ENCODE data around the gene ACTN1.

ACTN1 gene

DNA sequence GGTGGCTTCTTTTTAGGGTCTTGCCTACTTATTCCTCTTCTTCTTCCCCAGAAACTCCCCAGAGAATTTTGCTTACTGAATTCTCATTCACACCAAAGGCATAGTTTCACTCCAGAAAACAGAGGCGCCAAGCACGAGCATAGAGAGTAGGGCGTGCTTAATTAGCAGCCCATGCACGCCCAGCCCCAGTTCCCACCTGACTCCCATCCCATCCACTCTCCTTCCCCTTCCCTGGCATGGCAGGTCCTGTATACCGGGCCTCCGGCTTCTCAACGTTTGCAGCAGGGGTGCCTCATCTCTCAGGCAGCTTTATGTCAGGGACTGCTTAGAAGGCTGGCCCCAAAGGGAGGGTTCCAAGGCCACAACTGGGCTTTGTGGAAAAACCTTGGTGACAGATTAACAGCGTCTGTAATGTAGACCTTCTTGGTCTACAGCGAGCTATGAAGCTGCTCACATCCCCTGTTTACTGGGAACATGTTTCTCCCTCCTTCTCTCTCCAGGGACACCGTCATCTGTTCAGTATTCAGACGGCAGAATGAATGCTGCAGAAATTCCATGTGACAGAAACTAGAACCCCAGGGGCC is 62.7 kb downstream of the ACTN1 start:
- DNase-seq (ENCODE audit: low read depth): no peak

DNA sequence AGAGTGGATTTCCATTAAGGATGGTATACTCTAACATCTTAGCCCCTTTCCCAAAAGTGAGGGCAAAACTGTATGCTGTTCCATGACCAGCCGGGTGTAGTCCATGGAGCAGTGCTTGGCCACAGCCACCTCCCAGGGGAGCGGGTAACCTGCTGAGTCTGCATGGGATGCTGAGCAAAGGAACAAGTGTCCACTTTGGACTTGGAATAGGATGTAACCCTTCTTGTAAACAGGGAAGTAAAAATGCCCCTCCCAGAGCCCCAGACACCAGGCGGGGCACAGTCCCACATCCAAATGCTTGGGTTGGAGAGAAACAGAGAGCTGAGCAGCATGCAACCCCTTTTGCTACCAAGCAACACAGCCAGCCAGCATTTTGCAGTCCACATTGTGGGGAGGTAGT is 65.6 kb downstream of the ACTN1 start:
- DNase-seq (ENCODE audit: low read depth): no peak

DNA sequence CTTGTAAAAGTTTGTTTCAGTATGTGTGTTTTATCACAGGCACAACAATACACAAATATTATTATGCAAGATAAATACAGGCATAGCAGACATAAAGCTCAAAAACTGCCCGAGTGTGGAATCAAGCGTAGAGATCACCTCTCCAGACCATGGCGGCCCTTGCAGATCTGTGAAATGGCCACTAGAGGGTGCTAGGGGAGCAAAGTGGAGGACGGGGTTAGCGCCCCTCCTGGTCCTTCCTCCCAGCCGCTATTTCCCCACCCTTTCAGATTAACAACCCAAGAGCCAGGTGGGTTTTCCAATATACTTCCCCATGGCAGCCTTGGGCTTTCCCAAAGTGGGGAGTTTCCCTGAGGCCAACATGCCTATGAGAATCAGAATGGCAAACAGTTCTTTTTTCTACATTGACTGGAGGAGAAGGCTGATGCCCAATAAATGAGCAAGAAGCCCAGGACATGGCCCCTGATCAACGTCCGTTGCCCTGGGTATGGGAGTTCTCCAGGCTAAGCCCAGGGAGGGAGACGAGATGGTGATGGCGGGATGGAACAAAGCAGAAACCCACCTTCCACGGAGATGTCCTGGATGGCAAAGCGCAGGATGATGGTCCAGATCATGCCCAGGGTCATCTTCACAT is 67.4 kb downstream of the ACTN1 start:
- DNase-seq (ENCODE audit: low read depth): peak; percentile 69

DNA sequence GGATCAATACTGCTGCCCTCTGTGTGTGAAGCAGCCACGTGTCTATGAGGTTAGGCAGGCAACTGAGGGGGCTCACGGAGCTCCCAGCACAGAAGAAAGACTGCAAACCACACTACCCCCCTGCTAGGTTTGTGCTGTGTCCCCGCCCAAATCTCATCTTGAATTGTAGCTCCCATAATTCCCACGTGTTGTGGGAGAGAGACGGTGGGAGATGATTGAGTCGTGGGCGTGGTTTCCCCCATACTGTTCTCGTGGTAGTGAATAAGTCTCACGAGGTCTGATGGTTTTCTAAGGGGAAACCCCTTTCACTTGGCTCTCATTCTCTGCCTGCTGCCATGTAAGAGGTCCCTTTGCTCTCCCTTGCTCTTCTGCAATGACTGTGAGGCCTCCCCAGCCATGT is 68.6 kb downstream of the ACTN1 start:
- no peak for DNase-seq (ENCODE audit: low read depth)

DNA sequence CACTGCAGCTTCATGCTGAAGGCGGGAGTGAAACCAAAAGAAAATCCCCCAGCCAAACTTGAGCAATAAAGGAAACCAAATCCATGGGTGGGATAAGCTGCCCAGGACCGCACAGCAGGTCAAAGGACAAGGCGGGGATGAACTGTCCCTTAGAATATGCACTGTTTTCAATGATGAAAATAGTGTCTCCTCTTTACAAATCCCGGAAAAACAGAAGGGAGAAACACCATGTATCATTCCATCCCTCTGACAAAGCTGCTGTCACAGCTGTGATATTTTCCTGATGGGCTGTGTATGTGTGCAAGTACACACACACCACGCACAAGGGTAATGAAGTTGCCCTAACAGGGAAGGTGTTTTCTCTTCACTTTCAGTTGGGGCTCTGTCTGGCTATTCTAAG is 70.3 kb downstream of the ACTN1 start:
- no peak for DNase-seq (ENCODE audit: low read depth)

DNA sequence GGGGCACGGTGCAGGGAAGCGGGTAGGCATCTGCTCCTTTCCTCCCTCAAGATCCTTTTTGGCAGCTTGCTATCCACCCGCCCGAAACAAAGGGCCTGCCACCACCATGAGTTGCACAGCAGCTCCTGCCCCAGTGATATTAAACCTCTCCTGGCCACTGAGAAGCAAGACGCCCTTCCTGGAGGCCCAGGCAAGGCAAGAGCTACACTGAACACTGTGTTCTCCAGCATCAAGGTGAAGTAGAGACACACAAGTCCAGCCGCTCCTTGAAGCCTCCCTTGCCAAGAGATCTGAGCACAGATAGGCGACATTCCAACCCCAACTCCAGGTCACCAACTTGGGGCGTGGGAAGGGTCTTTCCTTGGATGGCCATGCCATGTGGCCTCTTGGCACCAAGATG is 70.9 kb downstream of the ACTN1 start:
- no peak for DNase-seq (ENCODE audit: low read depth)

DNA sequence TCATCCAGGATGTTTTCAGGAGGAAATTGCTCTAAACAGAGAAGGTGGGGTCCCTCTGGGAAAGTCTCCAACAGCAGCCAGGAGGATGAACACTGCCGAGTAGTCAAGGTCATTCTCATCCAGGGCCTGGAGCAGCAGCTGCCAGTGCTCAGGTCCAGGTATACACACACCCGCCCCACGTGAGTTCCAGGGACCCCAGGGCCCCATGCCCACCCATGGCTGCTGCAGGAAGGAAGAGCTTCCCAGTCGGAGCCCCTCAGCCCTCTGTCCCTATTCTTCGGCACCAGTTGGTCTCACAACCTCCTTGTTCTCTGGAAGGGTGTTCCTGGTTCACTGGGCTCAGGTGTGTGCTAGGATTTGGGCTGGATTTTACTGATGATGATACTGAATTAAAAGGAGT is 72.7 kb downstream of the ACTN1 start:
- no peak for DNase-seq (ENCODE audit: low read depth)

DNA sequence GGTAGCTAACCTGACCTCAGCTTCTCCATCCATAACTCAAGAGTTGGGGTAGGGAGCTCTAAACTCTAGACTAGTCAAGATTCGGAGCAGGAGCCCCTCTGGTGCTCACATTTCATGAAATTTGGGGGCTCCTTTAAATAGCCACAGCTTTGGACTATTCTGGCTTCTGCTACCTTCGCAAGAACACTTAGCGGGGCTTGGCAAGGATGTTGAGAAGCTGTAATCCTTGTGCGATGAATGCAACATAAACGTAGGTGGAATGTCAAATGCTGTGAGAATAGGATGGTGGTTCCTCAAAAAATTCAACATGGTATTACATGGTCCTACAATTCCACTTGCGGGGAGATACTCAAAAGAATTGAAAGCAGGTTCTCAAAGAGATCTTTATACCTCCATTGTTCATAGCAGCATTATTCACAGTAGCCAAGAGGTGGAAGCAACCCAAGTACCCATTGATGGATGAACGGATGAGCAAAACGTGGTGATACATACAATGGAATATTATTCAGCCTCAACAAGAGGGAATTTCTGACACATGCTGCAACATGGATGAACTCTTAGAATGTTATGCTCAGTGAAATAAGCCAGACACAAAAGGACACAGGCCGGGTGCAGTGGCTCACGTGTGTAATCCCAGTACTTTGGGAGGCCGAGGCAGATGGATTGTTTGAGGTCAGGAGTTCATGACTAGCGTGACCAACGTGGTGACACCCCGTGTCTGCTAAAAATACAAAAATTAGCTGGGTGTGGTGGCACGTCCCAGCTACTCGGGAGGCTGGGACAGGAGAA is 73.8 kb downstream of the ACTN1 start:
- no peak for DNase-seq (ENCODE audit: low read depth)

DNA sequence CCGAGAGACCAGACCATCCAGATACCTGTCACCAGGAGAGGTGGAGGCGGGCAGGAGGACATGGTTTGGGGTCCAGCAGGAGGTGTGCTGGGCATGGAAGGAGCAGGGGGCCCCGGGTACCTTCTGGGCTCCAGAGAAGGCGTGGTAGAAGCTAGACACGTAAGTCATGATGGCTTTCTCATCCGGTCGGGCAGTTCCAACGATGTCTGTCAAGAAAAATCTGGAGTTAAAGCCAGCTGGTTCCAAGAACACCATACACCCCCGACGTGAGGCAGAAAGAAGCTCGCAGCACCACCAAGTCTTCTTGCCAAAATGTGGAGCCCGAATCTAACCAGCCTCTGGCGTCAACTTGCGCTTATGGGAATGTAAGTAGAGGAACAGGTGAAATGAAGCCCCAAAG is 76.7 kb downstream of the ACTN1 start:
- DNase-seq (ENCODE audit: low read depth): no peak

DNA sequence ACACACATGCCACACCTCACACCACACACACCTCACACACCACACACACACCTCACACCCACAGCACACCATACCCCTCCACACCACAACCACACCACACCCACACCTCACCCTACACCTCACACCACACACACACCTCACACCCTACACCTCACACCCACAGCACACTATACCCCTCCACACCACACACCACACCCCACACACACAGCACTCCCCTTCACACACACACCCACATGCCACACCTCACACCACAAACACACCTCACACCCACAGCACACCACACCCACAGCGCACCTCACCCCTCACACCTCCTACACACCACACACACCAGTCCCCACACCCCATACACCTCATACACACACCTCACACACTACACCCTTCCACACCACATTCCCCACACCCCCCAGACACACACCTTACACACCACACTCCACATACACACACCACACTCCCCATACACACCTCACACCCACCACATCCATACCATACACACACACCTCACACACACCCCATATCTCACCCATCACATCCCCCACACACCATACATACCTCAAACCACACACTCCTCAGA is 80.0 kb downstream of the ACTN1 start:
- DNase-seq (ENCODE audit: low read depth): no peak

DNA sequence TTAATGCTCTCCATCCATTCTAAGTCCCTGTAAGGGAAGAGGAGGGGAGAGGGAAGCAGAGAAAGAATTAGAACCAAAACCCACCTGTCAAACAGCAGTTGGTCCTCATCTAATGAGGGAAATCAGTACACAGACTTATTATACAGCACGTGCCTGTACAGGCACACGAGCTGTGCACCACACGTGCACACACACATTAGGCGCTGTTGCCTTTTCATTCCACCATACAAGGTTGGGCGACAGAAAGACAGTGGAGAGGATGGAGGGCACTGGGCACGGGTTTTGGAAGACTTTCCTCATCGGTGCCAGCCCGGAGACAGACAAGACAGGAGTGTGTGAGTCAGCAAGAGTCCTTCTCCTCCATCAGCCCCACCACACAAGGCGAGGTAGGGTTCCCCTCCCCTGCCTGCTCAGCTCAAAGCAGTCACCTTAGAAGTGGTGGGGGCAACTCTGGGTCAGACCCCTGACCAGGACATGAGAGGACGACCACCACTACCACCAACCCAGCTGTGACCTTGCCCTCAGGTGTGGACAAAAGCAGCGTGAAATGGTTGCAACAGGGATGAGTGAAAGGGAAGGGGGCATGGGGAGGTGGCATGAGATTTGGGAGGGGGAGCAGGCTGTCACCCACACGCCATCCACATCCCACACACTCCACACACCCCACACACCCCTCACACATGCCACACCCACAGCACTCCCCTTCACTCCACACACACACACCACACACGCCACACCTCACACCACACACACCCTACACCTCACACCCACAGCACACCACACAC is 80.7 kb downstream of the ACTN1 start:
- DNase-seq (ENCODE audit: low read depth): no peak

DNA sequence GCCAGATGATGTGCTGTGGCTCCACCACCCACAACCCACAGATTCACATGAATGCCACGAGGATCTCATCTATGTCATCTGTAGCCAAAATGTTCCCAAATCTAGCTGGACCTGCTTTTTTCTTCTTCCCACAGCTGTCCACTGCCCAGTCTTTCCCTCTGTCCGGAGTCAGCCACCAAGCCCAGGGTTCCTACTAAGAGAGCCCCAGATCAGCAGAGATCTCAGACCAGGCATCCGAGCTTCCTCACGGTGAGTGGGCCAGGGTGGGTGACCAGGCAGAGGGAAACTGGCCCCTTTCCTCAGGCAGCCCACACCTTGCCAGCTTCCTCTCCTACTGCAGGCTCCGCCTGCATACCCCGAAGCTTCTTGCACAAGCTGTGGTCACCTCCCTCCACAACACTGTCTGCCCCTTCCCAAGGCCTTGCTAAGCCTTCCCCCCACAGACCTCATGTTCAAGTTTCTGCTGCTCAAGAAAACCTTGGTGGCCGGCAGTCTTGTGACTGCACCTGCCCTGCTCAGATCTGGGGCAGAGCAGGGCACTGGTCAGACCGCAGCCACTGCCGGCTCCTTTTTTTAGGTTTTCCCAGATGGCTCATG is 81.4 kb downstream of the ACTN1 start:
- no peak for DNase-seq (ENCODE audit: low read depth)

DNA sequence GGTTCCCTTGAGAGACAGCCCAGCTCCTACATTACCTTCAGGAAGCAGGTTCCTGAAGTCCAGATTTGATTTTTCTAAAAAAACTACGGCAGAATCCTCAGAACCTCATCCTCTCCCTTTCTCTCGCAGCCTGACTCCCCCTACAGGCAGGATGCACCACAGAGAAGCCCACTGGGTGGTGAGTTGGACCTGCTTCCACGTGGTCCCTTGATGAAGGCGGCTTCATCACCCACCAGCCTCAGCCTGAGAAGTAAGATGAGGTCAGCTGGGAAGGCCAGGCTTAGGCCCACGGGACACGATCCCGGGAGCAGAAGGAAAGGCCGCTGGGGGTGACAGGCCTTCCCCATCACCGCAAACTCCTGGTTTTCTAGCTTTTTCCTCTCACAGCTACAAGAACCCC is 83.0 kb downstream of the ACTN1 start:
- DNase-seq (ENCODE audit: low read depth): no peak

DNA sequence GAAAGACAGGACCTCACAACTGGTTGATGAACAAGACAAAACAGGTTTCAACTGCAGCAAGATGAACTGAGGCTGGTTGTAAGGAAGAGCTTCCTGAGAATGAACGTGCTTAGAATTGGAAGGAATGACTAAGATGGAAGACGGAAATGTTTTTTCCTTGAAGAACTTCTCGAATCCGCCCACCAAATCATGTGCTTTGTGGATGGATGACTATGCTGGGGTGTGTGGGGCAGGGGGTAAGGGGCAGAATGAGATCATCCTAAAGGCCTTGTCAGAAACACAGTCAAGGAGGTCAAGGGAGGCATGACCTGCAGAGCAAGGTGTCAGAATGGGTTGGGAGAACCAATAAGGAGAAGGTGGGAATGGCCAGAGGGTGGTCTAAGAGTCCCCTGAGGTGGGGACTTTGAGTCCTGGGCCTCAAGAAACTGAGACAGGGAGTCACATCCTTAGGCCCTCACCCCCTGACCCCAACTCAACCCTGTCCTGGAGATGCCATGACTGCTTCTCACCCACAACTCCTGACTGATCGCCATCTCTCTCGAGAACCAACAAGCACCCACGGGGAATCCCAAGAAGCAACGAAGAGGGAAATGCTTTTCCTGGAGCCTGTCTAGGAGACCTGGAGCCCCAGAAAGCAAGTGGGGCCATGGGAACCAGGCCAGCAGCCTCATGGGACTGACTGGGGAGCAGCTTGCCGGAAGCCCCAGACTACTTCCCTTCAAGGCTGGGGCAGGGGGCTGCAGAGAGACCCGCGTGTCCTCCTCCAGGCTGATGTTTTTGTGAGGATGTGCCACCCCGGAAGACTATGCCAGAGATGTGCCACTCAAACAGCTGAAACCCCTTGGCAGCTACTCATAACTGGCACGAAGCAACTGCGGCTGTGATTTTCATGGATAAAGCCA is 84.0 kb downstream of the ACTN1 start:
- DNase-seq (ENCODE audit: low read depth): no peak

DNA sequence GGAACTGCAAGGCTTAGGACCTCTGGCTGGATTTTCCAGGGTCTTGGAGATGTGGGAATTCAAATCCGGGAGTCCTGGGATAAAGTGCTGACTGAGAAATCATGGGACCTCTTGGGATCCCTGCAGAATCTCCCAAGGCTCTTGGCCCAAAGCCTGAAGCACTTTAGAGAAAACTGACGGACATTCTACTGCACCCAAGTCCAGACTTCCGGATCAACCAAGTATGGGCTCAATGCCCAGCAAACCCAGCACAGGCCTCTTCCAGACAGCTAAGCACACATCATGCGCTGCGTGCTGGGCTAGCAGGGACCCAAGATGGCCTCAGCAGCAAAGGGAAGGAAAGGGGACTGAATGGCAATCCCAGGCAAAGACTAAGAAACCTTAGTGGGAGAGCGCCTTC is 85.0 kb downstream of the ACTN1 start:
- DNase-seq (ENCODE audit: low read depth): no peak

DNA sequence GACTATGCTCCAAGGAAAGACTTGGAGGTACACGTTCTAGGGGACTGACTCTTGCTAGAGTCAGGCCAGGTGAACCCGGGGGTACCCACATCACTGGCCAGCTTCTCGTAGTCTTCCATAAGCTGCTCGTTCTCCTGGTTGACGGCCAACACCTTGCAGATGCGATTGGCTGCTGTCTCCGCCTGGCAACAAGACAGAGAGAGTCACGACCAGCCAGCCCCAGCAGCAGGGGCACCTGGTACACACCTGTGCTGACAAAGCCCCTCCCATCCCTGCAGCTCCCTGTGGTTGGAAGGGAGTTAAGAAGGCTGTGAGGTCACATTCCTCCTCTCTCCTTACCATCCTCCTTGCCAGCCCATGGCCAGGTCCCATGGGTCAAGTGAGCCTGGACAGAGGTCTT is 85.5 kb downstream of the ACTN1 start:
- no peak for DNase-seq (ENCODE audit: low read depth)

DNA sequence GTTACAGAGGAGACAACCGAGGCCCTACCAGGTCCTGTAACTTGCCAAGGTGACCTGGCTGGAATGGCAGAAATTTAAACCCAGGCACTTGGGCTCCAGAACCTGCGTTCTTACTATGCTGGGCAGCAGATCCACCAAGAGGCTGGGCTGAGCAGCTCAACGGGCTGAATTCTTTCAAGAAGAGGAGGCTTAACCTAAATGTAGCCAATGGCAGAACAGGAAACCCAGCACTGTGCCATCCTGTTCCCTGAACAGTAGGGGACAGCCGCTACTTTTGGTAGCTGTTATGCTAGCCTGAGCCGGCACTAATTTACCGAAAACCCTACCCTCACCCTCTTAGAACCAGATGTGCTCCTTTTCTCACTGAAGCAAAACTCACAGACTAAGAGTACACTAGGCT is 86.1 kb downstream of the ACTN1 start:
- DNase-seq (ENCODE audit: low read depth): no peak

DNA sequence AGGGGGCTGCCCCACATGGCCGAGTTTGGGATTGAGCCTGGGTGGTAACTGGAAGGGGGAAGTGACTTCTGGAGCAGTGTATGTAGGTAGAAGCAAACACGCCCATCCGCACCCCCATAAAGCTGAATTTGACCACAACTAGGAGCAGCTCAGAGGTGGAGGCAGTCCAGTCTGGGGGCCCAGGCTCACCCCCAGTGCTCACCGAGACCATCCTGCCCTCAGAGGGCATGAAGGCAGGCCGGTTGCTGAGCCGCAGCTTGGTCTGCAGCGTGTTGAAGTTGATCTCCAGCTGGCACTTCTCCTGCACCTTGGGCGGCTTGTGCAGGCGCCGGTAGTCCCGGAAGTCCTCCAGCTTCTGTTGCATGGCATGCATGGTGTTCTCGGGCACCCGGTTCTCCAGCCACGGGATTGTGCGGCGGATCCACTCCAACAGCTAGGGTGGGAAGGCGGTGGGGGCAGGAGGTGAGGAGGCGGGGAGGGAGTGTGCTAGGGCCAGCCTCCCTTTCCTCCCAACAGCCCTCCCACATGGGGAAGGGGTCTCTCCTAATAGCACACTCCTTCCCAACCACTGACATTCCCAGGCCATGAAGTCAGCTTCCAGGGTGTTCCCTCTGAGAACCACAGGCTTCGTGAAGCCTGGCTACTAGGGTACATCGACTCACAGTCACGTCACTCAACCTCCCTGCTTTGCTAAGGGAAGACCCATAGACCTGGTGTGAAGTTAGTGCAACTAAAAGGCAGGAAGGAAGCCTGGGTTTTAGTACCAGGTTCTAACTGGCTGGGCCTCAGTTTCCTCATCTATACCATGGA is 87.0 kb downstream of the ACTN1 start:
- no peak for DNase-seq (ENCODE audit: low read depth)

DNA sequence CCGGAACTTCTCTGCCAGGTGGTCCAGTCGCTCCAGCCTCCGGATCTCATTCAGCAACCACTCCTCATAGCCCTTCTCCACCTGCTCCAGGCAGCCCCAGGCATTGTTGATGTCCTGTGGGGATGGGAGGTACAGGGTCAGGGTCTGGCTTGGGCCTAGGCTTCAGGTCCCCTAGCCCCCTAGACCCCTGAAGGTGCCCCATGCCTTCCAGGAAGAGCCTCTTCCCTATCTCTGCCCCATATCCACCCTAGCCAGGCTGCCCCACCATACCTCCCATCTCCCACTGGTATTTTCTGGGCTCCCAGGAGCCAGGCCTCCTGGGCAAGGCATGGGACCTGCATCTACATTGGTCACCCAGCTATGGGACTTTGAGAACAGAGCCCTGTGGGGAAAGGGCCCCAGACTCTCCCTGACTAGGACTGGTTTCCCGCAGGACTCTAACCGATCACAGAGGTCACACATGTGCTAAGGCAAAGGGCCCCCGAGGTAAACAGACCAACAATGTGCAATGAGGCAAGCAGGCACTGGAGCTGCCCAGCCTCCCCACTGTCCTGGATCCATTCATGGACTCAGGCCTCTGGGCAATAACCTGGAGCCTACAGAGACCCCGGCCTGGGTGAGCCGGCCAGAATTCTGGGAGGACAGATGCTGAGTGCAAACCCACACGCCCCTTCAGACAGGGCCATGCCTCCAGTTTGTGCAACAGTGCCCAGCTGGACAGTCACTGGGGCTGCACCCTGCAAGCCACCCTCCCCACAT is 88.8 kb downstream of the ACTN1 start:
- DNase-seq (ENCODE audit: low read depth): no peak

Data from activated T-cell treated with anti-CD3 and anti-CD28 coated beads for 1 hour (primary cell).